OCI-M1 (cell line): ENCODE data around the gene LCE1C.

Experiments used
- DNase-seq: peaks from one replicate; lab custom pipeline; 2025; lab: John Stamatoyannopoulos, UW

The LCE1C gene

GRCh38 chr1:152759453-152760173, 46.8 kb downstream of the LCE1C start:
- DNase-seq, result no peak

- no peak for DNase-seq
Observed at GRCh38 chr1:152758636-152759035, 47.8 kb downstream of the LCE1C start.

- DNase-seq, result no peak
Observed at GRCh38 chr1:152757747-152758146, 48.7 kb downstream of the LCE1C start, which contains the start of gene KPRP. KPRP (plus strand) TSS chr1:152758025; CDS start chr1:152759589, 1,564 bp downstream.

GRCh38 chr1:152756872-152757271, 49.6 kb downstream of the LCE1C start:
- no peak for DNase-seq
